Large intestine (tissue), 3 donors: ENCODE data around the gene AGAP5. TPM values are rescaled to one million over a fixed set of nuclear protein-coding genes. Genes with fewer than 3 reads are reported as not detected.
A peak's percentile ranks its signal among the peaks of the same experiment; 100 is the strongest.

Experiments used
- DNase-seq, 2 donors: peaks; one replicate each; pipeline versions ENCODE4 v3.0.0 to v3.0.0-alpha.2; 2013
- H3K27ac ChIP-seq: one replicate; pipeline ENCODE4 v1.5.1; 2013; ENCODE audit warnings: low read length
- H3K27me3 ChIP-seq: 2 replicates; pipeline ENCODE4 v1.6.1; 2013; ENCODE audit warnings: low read length; ENCODE audit not compliant: control insufficient read depth, insufficient read depth
- H3K36me3 ChIP-seq: 2 replicates; pipeline ENCODE4 v1.6.1; 2013; ENCODE audit warnings: low read length; ENCODE audit not compliant: control insufficient read depth, insufficient read depth
- H3K4me1 ChIP-seq: one replicate; pipeline ENCODE4 v1.6.1; 2013; ENCODE audit warnings: low read length; ENCODE audit not compliant: control insufficient read depth, insufficient read depth
- H3K4me3 ChIP-seq: one replicate; pipeline ENCODE4 v1.5.1; 2013; ENCODE audit warnings: low read length
- H3K9me3 ChIP-seq: one replicate; pipeline ENCODE4 v1.6.1; 2013; ENCODE audit warnings: mild to moderate bottlenecking, low read depth, low read length, moderate library complexity; ENCODE audit not compliant: control insufficient read depth
- WGBS: methylation state at CpG from one replicate; pipeline ENCODE4 v1.1.5; 2013; ENCODE audit warnings: low lambda C conversion rate; ENCODE audit not compliant: insufficient coverage; 5-methylcytosine and 5-hydroxymethylcytosine counted together
- polyA plus RNA-seq: library from polyadenylated mRNA; unstranded; fragments of 120-200 nt; gene quantifications from one replicate; pipeline ENCODE4 v1.2.1, GENCODE V29; 2013

The AGAP5 gene
- polyA plus RNA-seq, 1 donor, result 16.6 TPM

DNA sequence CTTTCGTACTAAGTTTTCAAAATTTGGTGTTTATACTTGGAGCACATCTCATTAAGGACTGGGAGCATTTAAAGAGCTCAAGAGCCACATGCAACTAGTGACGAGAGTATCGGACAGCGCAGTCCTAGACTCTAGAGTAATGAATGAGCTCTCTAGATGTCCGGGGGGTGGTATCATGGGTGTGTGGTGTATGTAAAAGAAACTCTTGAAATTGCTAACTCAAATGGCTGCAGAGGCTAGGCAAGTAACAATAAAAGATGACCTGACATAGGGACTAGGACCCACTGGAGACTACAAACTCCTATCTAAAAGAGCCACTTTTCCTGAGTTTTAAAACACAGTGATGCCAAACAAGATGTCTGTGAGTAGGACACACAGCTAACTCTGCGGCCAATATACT is 70.6 kb downstream of the AGAP5 start:
- no peak overlapping the region for H3K4me3 ChIP-seq
- WGBS, result no CpG with 5 or more reads among the region's 6 CpGs
- peaks cover 7% of the 10 kb centered on the region for H3K4me1 ChIP-seq
- H3K9me3 ChIP-seq, result no peaks in the 10 kb centered on the region
- no peaks in the 10 kb centered on the region for H3K36me3 ChIP-seq
- no peaks in the 10 kb centered on the region for H3K27me3 ChIP-seq
- H3K27ac ChIP-seq, result no peak overlapping the region
- no peak for DNase-seq

DNA sequence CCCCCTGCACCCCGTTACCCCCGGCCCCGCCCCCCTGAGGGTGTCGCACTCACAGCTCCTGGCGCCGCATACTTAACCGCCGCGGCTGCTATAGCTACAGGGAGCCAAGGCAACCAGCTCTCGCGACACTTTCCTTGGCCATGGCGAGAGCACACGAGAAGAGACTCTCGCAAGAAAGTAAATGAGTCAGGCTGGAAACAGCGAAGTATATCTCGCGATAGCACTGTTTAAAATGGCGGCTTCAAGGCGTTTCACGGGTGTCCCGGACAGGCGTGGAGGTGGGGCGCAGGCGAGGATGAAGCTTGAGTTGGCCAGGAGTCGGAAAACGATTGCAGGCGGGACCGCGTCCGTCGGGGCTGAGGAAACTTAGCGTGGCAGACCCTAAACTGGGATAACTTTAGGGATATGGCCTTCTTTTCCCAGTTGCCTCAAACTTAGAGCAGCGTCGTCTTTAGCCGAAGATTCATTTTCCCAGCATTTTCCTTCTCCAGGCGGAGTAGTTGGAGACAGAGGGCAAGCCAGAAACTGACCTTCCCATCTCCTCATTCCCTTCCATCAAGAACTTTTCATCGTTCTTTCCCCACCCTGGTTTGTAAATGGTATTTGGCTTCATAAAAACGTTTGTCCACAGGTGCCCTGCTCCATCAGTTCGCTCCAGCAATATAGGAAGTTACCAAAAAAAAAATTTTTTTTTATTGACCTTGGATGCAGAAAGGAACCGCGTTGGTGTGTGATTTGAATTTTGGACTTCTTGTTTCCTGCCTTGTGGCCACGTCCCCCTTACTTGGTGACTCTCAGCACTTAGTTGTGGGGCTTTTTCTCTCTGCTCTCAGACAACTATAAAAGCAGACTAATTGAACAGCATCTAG is 71.8 kb downstream of the AGAP5 start:
- WGBS, result 0% methylated on average over 2 of the region's 42 CpGs
- Histone ChIP-seq H3K36me3 (no peaks in the 10 kb centered on the region), H3K27me3 (no peaks in the 10 kb centered on the region), H3K4me3 (peak overlapping the region; percentile 62), H3K27ac (peak overlapping the region; percentile 85), H3K9me3 (no peaks in the 10 kb centered on the region), H3K4me1 (peaks cover 13% of the 10 kb centered on the region)
- DNase-seq, result peak; percentile 98

DNA sequence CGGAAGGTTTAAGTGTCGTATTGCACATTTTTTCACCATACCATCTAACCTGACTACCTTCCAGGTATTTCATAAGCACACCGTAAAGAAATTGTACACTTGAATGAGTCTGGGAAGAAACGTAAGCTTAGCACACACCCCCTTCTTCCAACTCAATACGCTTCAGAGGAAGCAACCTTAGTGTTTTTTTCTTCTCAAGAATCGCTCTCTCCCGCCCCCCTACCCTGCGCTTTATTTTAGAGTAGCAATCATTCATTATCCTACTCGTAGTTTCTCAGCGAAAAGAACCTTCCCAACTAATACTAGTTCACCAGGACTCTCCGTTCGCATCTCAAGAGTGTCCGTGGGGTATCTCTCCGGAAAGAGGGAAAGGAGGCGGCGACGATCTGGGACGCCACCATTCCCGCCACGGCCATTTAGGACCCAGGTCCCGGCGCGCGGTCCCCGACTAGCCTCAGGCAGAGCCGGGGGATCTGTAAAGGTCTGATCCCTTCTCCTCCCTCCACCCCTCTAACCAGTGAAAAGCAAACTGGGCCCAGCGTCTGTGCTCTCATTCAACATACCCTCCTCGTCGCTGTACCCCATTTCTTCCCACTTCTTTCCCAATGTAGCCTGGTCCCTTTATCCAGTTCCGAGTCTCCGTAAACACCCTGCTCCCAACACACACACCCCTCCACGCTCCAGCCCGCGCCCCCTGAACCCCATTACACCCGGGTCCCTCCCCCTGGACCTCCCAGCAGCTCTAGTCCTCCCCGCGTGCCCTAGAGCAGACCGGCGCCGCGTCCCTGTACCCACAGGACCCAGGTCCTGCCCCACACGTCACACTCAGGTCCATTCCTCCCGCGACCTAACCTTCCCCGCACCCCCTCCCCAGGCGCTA is 72.7 kb downstream of the AGAP5 start:
- H3K4me3 ChIP-seq, result peak overlapping the region; percentile 62
- no peaks in the 10 kb centered on the region for H3K9me3 ChIP-seq
- 5% methylated on average over 4 of the region's 46 CpGs for WGBS
- DNase-seq, result peak; percentile 17 to 70
- peaks cover 13% of the 10 kb centered on the region for H3K4me1 ChIP-seq
- no peaks in the 10 kb centered on the region for H3K27me3 ChIP-seq
- peak overlapping the region; percentile 85 for H3K27ac ChIP-seq
- H3K36me3 ChIP-seq, result no peaks in the 10 kb centered on the region

Other genes with a start within 250 kb of the AGAP5 start
- 53.1 TPM for gene PPP3CB, start 202.1 kb downstream of the AGAP5 start, polyA plus RNA-seq
- gene USP54, start 106.8 kb downstream of the AGAP5 start, polyA plus RNA-seq, result 39.0 TPM
- gene MYOZ1, start 56.6 kb downstream of the AGAP5 start, polyA plus RNA-seq, result 0.94 TPM
- gene SYNPO2L, start 42.1 kb downstream of the AGAP5 start, polyA plus RNA-seq, result 0.51 TPM
- gene SEC24C, start 46.3 kb upstream of the AGAP5 start, polyA plus RNA-seq, result 66.9 TPM
- gene CHCHD1, start 83.9 kb upstream of the AGAP5 start, polyA plus RNA-seq, result 49.7 TPM
- 146 TPM for gene ZSWIM8, start 87.5 kb upstream of the AGAP5 start, polyA plus RNA-seq
- gene NDST2, start 113.5 kb upstream of the AGAP5 start, polyA plus RNA-seq, result 20.8 TPM
- gene CAMK2G, start 176.4 kb upstream of the AGAP5 start, polyA plus RNA-seq, result 44.6 TPM
- gene PLAU, start 213.0 kb upstream of the AGAP5 start, polyA plus RNA-seq, result 19.6 TPM